HG03558 (cell line): ENCODE data around the gene TTC34.

Source experiments
- ATAC-seq: cut with Tn5 transposase; IDR thresholded peaks from one replicate; pipeline ENCODE4 v1.9.1; 2021; ENCODE audit warnings: moderate number of reproducible peaks; ENCODE audit not compliant: unreplicated experiment; ENCODE audit errors: extremely low read depth

Gene TTC34

DNA sequence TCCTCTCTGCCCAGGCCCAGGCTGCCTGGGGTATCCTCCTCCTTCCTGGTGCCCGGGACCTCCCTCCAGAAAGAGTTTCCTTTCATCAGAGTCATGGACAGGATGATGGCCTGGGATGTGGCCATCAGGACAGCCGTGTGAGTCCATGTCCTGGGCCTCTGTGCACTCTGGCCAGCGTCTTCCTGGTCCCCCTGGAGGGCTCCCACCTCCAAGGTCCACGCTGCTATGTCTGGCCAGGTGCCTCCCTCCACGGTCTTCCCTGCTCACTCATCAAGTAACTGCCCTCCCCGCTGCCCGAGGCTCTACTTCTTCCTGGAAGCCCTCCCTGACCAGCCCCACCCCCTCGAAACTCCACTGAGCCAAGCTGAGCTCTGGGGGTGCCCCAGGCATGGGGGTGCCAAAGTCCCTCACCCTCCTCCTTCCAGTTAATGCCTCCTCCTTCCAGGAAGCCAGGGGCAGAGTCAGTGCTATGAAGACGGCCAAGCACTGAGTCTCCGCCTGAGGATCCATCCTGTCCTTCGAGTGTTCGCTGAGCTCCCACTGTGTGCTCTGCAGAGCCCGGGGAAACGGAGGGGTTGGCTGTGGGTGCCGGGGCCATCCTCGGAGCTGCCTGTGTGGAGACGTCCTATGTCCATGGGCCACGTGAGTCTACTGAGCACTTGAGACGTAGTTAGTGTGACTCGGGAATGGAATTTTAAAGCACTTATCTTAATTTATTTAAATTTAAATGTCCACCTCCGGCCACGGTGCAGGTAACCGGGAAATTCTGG is 28.5 kb upstream of the TTC34 start:
- ATAC-seq, result no peak

DNA sequence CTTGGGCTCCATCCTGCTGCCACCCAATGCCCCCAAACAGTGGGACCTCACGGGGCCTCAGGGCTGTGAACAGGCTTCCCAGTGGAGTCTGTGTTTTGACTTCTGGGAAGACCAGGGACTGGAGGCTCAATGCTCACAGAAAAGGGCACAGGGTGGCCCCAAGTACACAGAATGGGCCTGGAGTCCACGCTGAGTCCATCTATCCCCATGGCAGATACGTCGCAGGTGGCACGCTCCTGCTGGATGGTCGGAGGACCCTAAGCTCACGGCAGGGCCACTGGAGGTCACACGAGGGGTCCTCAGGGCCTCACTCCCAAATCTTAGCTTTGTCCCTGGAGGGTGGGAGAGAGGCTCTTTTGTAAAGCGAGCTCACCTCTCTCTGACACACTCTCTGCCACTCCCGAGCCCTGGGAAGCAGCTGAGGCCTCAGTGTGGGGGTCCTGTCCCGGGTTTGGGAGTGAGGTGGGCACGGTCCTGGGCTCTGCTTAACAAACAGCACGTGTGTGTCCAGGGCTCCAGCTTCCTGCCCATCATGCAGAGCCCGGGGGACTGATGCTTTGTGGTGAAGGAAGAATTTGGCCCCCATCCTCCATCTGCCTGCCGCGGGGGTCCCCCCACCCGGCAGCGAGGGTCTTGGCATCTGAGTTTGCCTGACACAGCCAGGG is 27.2 kb upstream of the TTC34 start:
- no peak for ATAC-seq

DNA sequence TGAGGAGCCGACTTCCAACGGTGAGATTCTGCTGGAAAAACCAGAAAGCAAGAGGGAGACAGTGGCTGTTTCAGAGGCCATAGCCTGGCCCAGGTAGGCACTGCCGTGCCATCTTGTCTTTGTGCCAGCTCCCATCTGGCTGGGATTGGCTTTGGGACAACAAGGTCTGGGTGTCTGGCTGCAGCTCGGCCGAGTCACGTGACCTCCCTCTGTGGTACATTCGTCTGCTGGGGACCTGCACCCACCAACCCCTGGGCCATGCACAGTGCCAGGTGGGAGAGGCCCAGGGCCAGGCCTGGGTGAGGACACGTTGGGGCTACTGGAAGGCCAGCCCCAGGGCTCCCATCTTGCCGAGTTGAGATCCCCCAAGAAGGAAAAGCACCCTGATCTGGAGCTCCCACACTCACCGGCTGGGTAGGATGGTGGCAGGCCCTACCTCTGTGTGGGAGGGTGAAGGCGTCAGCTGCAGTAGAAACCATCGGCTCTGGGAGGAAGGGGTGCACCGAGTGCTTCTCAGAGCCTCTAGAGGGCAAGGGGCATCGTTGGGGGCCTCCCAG is 25.3 kb upstream of the TTC34 start:
- ATAC-seq, result no peak

DNA sequence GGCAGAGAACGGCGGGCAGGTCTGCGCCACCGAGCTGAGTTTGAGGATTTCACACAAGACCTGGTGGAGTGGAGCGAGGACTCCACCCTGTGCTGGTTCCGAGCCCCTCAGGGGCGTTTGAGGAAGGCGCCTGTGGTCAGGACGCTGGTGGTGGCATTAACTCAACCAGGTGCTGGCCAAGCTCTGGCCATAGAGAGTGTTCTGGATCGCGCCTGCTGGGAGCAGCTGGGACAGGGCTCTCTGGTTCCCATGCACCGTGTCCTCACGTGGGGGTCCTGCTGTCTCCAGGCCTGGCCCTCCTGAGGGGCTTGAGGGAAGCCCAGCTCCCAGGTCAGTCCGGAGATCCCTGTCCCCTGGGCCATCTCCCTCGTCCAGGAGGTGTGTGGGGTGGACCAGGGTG is 24.8 kb upstream of the TTC34 start:
- no peak for ATAC-seq

DNA sequence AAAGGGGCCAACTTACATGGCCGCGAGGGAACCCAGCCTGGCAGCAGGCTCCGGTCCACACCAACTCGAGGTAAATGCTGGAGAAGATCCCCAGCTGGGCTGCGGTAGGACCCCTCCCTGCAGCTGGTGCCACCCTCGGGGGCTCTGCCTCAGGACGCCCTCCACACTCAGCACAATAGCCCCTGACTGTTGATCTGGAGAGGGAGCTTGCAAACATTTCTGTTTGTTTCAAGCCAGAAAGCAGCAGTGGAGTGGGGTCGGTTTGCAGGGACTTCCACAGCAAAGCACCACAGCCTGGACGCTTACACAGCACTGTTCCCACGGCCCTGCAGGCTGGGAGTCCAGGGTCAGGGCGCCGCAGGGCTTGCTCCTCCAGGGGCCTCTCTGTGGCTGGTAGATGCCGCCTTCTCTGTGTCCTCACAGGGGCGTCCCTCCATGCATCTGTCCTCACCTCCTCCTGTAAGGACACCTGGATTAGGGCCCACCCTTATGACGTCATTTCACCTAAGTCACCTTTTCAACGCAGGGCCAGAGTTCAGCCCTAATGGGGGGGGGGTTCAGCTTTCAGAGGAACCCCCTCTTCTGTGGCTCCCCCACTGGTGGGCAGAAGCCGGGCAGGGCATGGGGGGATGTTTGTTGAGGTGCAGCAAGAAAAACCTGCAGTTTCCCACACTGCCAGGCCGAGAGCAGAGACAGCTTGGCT is 24.1 kb upstream of the TTC34 start:
- no peak for ATAC-seq

DNA sequence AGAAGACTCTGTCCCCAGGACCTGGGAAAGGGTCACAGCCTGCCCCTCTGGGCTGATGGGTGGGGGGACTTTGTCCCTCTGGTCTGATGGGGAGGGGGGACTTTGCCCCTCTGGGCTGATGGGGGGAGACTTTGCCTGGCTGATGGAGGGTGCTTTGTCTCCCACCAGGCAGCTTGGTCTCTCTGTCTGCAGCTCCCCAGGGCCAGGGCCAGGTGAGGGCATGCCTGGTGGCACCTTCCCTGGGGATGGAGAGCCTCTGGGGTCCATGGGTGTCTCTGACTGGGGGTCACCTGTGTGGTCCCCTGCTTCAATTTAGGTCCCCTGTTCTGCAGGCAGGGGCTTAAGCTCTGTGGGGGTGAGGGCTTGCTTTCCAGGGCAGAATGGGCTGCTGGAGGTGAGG is 23.5 kb upstream of the TTC34 start:
- no peak for ATAC-seq

DNA sequence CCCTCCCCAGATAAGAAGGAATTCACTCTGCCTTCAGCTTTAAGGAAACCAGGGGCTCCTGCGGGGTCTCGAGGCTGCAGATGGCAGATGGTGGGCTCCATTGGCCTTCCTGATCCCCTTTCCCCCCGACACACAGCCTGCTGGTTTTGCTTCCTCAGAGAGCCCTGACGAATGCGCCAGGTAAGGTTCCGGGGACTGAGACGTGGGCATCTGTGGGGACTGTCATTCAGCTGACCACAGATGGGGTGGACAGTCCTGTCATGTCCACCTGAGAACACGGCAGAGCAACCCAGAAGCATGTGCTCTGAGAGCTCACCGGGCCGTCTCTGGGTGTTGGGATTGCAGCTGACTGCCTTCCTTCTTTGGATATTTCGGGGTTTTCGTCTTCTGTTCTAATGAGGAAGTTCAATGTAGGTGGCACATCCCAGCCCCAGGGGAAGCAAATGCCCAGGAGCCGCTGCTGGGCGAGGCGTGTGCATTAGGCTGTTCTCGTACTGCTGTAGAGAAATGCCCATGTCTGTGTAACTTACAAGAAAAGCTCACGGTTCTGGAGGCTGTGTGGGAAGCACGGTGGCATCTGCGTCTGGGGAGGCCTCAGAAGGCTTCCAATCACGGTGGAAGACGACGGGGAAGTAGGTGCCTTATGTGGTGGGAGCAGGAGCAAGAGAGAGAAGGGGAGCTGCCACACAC is 22.6 kb upstream of the TTC34 start:
- ATAC-seq, result no peak

DNA sequence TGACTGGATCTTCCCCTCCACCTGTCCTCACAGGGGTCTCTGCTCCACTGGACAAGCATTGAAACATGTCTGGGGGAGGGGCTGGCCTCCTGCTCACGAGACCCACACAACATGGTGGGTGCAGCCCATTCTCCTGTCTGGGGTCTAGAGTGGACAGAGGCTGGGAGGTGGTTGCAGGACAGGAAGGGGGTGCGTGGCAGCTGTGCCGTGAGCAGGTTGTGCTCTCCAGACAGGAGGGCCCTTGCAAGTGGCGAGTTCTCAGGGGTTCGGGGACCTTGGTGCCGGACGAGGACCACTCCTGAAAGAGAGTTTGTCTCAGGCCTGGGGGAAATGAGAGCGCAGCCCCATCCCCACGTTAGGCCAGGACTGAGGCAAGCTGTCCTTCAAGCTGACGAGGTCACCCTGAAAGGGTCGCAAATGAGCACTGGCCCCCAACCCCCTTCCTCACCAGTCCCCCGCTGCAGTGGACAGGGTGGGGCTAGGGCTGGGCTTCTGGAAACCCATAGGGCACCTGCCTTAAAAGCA is 21.2 kb upstream of the TTC34 start:
- ATAC-seq, result no peak

DNA sequence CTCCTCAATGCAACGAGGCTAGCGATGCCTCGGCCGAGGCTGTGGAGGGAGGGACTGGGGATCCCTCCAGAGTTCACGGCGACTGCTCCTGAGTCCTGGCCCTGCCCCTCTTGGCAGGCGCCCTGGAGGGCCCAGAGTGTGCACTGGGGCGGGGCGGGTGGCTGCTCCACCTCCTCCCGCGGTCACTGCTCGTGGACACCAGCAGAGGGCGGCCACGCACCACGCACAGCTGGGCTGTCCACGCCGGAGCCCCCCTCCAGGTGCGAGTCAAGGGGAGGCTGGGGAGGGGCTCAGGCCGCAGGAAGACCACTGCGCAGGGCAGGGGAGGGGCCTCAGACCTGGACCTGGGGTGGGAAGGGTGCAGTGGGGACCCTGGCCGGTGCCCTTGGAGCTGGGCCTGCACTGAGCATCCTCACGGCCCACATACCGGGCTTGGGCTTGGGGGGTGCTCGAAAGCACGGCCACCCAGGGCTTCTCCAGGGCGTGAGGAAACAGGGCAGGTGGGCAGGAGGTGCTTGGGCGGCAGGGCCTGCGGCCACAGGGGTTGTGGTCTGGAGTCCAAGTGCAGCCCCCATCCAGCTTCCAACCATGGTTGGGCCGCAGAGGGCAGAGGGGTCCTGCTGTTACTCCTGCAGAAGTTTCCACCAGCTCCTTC is 20.6 kb upstream of the TTC34 start:
- ATAC-seq, result no peak

DNA sequence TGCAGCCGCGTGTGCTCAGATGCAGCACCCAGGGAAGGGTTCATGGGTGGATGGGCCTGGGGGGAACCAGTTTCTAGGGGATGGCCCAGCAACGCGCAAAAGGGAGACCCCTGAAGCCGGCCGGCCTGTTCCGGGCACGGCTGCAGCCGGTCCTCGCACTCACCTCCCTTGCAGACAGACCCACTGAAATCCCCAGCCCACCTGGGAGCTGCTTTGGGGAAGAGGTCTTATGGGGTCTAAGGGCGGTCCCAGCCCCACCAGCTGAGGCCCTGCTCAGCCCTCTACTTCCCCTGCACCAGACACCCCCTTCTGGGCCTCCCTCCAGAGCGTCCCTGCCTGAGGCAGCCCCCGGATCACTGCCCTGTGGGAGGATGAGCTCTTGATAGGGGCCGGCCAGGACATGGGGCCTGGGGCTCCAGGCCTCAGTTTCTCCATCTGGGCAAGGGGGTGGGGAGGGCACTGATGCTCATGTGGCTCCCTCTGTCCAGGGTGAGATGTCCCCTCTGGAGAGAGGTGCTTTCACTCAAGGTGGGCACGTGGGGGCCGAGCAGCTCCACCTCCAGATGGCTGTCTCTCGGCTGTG is 20.0 kb upstream of the TTC34 start:
- ATAC-seq, result no peak

DNA sequence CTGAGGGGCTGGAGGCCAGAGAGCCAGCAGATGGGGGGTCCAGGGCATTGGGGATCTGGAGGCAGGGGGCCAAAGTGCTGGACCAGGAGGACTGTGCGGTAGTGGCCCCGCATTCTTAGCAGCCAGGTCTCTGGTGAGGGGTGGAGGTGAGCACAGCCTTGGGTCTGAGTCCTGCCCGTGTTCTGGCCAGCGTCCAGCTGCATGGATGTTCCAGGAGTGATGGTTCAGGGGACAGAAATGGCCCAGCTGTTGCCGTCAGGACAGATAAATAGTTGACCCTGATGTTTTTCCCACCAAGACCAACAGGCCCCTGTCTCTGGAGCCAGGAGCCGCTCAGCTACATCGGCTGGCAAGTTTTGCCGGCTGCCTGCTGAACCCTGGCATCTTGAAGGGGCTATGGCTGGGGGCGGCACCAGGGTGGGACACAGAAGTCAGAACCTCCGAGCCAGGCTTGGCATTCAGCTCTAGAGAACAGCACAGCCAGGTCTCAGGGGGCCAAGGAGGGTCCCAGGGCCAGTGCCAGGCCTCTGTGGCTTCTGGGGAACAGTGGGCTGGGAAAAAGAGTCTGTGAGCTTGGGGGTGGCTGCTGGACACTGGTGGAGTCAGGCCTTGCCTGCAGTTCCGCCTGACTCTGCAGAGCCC is 19.4 kb upstream of the TTC34 start:
- no peak for ATAC-seq

DNA sequence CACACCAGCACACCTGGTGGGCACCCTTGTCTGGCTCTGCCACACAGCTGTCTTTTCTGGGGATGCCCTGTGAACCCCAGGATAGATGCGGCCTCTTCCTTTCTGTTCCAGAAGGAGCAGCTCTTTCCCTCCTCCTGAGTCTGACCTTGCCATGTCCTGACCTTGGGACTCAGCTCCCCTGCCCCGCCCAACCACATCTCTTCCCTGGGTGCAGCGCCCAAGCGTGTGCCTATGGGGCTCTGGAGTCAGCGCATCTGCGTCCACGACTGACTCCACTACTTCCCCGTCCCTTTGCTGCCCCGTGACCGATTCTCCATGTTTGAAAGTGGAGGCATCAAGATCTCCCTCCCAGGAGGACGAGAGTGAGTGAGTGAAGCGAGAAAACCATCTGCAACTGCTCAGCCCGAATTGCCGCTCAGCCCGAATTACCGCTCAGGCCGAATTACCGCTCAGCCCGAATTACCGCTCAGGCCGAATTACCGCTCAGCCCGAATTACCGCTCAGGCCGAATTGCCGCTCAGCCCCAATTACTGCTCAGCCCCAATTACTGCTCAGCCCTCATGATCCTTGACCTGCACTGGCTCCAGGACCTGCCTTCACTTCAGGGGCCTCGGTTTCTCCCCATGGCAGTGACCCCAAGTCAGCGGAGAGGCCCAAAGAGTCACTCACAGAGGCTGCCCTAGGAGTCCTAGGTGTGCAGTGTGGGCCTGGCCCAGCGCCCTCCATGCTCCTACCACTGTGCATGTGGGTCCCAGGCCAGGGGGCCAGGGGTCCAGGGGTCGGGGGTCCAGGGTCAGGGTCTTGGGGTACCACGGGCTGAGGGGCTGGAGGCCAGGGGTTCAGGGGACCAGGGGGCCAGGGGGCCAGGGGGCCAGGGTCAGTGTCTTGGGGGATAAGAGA is 18.6 kb upstream of the TTC34 start:
- ATAC-seq, result no peak

DNA sequence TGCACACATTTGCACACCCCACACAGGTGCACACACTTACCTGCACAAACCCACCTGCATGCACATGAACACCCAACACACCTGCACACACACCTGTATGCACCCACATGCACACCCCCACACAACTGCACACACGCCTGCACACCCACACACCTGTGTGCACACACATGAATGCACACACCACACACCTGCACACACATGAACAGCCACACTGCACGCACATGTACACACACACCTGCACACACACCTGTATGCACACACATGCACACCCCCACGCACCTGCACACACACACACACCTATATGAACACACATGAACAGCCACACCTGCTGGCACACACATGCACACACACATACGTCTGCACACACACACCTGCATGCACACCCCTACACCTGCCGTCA is 17.9 kb upstream of the TTC34 start:
- no peak for ATAC-seq

DNA sequence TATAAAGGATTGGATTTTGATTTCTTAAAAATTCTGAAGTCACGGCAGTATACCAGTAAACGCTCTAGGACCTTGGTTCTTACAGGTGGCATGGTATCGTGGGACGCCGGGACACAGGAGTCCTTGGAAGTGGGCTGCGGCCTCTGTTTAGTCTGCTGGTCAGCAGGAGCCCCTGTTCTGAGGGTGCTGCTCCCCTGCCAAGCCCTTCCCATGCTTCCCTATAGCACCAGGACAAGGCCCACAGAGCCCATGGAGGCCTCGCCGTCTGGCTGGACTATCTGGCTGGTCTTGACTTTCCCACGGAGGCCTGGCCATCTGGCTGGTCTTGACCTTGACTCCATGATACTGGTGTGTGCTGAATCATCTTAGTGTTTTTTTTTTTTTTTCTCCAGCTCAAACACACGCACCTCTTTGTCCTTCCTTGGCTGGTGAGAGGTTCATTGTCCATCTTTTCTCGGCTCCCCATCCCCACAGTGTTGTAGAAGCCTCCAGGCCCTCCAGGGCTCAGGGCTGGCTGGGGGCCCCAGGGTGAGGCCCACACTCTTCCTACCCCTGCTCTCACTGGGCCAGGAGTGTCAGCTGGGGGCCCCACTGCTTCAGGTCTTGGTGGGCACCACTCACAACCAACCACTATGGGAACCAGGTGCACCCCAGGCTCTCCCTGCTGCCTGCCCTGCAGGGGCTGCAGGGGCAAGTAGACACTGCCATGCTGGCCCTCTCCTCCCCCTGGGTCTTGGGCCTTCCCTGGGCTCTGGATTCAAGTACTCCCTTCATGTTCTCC is 16.5 kb upstream of the TTC34 start:
- ATAC-seq, result no peak

DNA sequence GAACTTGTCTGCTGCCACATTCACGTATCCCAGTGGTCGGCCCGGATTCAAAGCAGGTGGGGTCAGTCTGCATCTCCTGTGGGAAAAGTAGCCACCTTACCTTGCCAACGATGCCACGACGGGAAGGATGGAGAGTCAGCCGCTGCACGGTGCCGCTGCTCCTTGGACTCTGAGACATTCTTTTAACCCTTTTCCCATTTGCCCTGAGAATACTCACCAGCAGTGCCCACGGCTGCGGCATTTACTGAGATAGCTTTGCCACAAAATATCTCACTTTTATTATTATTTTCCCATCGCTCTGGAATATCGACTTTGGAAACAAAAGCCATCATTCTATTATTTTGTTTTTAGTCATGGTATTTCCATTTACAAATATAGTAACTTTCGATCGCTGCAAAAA is 15.3 kb upstream of the TTC34 start:
- ATAC-seq, result no peak

DNA sequence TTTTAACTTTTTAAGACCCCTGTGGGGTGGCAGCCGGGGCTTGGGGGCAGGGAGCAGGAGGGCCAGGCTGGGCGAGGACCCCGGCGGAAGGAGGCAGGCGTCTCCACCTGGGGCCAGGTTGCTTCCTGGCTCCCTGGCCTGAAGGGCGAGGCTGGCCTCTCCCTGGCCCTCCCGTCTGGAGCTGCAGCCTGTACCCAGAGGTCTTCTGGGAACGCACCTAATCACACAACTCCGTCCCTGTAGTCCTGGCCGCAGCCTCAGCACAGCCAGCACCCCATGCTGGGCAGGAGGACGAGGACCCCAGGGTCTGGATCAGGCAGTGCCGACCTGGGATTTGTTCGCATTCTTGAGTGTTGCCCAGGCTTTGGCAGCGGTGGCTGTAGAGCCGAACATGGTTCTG is 14.1 kb upstream of the TTC34 start:
- ATAC-seq, result no peak

DNA sequence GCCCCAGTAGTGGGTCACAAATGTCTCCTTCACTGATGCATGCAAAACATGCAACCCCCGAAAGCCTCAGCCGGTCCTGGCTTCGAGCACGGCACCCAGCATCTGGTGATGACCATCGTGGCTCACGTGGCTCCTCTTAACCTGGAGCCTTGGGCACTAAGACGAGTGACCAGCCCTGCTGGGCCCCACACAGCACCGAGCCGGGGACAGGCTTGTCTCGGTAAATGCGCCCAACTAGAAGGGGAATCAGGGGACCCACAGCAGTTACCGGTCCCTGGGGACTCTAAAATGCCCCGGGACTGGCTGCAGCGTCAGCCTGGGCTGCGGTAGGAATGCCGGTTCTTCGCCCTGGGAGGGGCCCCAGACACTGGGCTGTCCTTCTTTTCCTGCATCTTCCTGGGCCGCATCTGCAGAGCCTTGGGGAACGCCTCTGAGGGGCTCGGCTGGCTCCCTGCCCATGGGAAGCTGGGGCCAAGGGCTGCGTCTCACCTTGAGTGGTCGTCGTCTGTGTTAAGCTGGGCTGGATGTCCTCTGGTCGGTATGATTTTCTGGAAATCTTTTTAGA is 13.1 kb upstream of the TTC34 start:
- no peak for ATAC-seq
